K562 (cell line): ENCODE measurements around the gene LMBR1. TPM values are rescaled to one million over a fixed set of nuclear protein-coding genes. Genes with fewer than 3 reads are reported as not detected.
A peak's percentile ranks its signal among the peaks of the same experiment; 100 is the strongest.

Experiments
- BDP1 ChIP-seq: IDR thresholded peaks from 3 replicates; pipeline ENCODE4 v1.6.1; 2011; ENCODE audit not compliant: insufficient read length, insufficient read depth
- EGR1 ChIP-seq: fragments of 450-650 bp; conservative IDR thresholded peaks from 2 replicates; pipeline ENCODE4 v1.6.1; 2017; ENCODE audit warnings: mild to moderate bottlenecking
- FOXK2 ChIP-seq, 2 experiments: fragments of 450-650 bp; IDR thresholded peaks in 1 of 2; conservative IDR thresholded peaks in 1 of 2; 2 replicates each; pipeline ENCODE4 v1.6.1; 2016; ENCODE audit warnings: low read depth in 2 of 2, mild to moderate bottlenecking in 1 of 2
- MIER1 ChIP-seq: fragments of 450-650 bp; IDR thresholded peaks from 2 replicates; pipeline ENCODE4 v1.6.1; 2016; ENCODE audit warnings: antibody characterized with exemption, mild to moderate bottlenecking, low read depth
- NELFE ChIP-seq: IDR thresholded peaks from 2 replicates; pipeline ENCODE4 v1.6.1; 2011; ENCODE audit warnings: mild to moderate bottlenecking; ENCODE audit not compliant: insufficient read depth, insufficient read length
- ZNF197 ChIP-seq: fragments of 200-800 bp; sonication (Bioruptor generic); IDR thresholded peaks from 2 replicates; pipeline ENCODE4 v1.6.1; 2016; ENCODE audit warnings: low read depth, missing genetic modification characterization, missing compliant biosample characterization
- ZNF79 ChIP-seq: fragments of 250-450 bp; sonication (Bioruptor Pico); IDR thresholded peaks from 2 replicates; pipeline ENCODE4 v1.4.0; 2020; ENCODE audit warnings: low read depth, mild to moderate bottlenecking, moderate library complexity
- polyA plus RNA-seq, 8 experiments: library from polyadenylated mRNA; depleted of rRNA in 4 of 8; stranded (reverse) in 5 of 8; unstranded in 3 of 8; fragments of >200 nt; fragmentation: Nextera tagmentation in 2 of 8; fragmentation: Illumina TruSeq in 1 of 8; extraction: Ambion mirVana in 2 of 8; extraction: Trizol in 1 of 8; gene quantifications; 2 replicates each; pipeline versions ENCODE4 v1.2.1 to v1.2.3, GENCODE V29; 2011 to 2014; ENCODE audit warnings: inconsistent platforms in 1 of 8, missing spikeins in 1 of 8
- total RNA-seq, 7 experiments: library from RNA; depleted of rRNA in 6 of 7; stranded (reverse); fragments of >200 nt in 6 of 7; fragmentation: Illumina TruSeq in 2 of 7; extraction: Trizol in 2 of 7; gene quantifications; 2 replicates each; pipeline versions ENCODE4 v1.2.1 to v1.2.3, GENCODE V29; 2011 to 2021; ENCODE audit warnings: low replicate concordance in 1 of 7
- TF ChIP-seq, protein P1 (sequence below), 2 experiments: fragments of 450-650 bp in 1 of 2; sonication (generic) in 1 of 2; formaldehyde crosslinking in 1 of 2; IDR thresholded peaks; 2 replicates each; pipeline versions ENCODE4 v1.7.1 to v1.9.0; 2016 to 2022; ENCODE audit warnings: inconsistent platforms in 1 of 2, mild to moderate bottlenecking in 1 of 2, missing genetic modification reagents in 1 of 2
- TF ChIP-seq, protein P2 (sequence below): fragments of 450-650 bp; IDR thresholded peaks from 2 replicates; pipeline ENCODE4 v1.6.1; 2018; ENCODE audit warnings: mild to moderate bottlenecking, low read depth; ENCODE audit not compliant: partially characterized antibody
- TF ChIP-seq, protein P3 (sequence below): sonication (generic); formaldehyde crosslinking; IDR thresholded peaks from 2 replicates; pipeline ENCODE4 v1.8.1; 2023; ENCODE audit warnings: missing genetic modification reagents, mild to moderate bottlenecking, borderline replicate concordance

The LMBR1 gene
- total and polyA plus RNA-seq, 9 of the 15 experiments (the other 6 are each of a cell fraction or from before 2014, with no cell fraction given), result 7.7 to 90.0 (median 59.9) TPM

DNA sequence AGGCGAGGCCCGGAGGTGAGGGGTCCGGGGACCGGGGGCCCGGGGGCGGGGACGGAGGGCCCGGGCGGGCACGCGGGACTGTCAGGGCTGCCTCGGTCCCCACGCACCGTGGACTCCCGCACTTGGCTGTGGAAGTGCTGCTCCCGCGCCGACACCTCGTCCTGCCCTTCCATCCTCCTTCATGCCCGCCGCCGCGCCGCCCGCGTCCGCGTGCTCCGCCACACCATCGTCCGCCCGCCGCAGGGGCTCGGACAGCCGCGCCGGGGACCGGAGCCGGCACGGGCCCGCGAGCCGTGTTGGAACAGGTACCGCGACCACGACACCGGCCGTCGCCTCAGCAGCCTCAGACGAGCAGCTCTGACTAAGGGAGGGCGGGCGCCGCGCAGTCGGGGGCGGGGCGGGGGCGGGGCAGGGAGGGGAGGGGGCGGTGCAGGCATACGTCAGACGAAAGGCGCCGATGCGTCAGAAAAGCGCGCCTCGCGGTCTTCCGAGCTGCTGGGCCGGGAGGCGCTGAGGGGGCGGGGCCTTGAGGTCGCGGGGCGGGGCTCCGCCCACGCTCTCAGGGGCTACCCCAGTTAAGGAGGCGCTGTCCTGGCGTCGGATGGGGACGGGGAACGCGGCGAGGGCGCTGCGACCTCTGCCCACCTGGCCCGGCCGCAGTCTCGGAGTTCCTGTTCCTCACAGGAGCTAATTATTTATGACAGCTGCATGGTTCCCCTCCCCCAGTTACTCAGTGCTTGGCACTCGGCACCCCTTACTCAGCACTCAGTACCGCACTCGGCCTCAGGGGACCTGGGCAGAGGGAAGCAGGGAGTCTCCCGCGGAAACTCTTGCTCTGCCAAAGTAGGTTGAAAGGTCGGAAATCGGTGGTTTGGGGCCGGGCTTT is at the start of gene LMBR1 (continued):
- TF ChIP-seq, protein P1, sequence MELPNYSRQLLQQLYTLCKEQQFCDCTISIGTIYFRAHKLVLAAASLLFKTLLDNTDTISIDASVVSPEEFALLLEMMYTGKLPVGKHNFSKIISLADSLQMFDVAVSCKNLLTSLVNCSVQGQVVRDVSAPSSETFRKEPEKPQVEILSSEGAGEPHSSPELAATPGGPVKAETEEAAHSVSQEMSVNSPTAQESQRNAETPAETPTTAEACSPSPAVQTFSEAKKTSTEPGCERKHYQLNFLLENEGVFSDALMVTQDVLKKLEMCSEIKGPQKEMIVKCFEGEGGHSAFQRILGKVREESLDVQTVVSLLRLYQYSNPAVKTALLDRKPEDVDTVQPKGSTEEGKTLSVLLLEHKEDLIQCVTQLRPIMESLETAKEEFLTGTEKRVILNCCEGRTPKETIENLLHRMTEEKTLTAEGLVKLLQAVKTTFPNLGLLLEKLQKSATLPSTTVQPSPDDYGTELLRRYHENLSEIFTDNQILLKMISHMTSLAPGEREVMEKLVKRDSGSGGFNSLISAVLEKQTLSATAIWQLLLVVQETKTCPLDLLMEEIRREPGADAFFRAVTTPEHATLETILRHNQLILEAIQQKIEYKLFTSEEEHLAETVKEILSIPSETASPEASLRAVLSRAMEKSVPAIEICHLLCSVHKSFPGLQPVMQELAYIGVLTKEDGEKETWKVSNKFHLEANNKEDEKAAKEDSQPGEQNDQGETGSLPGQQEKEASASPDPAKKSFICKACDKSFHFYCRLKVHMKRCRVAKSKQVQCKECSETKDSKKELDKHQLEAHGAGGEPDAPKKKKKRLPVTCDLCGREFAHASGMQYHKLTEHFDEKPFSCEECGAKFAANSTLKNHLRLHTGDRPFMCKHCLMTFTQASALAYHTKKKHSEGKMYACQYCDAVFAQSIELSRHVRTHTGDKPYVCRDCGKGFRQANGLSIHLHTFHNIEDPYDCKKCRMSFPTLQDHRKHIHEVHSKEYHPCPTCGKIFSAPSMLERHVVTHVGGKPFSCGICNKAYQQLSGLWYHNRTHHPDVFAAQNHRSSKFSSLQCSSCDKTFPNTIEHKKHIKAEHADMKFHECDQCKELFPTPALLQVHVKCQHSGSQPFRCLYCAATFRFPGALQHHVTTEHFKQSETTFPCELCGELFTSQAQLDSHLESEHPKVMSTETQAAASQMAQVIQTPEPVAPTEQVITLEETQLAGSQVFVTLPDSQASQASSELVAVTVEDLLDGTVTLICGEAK (IDR thresholded peaks at IDR 0.05), result no peak; the same call in 1 of the 2 replicates
- TF ChIP-seq, protein P1 (CRISPR knock-in tag; IDR thresholded peaks at IDR 0.05), result no peak
- TF ChIP-seq, protein P2, sequence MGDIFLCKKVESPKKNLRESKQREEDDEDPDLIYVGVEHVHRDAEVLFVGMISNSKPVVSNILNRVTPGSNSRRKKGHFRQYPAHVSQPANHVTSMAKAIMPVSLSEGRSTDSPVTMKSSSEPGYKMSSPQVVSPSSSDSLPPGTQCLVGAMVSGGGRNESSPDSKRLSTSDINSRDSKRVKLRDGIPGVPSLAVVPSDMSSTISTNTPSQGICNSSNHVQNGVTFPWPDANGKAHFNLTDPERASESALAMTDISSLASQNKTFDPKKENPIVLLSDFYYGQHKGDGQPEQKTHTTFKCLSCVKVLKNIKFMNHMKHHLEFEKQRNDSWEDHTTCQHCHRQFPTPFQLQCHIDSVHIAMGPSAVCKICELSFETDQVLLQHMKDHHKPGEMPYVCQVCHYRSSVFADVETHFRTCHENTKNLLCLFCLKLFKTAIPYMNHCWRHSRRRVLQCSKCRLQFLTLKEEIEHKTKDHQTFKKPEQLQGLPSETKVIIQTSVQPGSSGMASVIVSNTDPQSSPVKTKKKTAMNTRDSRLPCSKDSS, result no peak
- TF ChIP-seq ZNF79 (CRISPR knock-in tag), result no peak
- TF ChIP-seq BDP1, result no peak
- TF ChIP-seq MIER1, result no peak
- peak; percentile 100 for TF ChIP-seq EGR1
- no peak for TF ChIP-seq ZNF197 (CRISPR knock-in tag)
- no peak for TF ChIP-seq NELFE
- TF ChIP-seq FOXK2 (conservative IDR thresholded peaks at IDR 0.05 in 1 of 2, IDR thresholded peaks at IDR 0.05 in 1 of 2; ENCODE audit: low read depth in 2 of 2), result peak; percentile 26 to 59; a peak in 2 of 4 replicates
- TF ChIP-seq, protein P3, sequence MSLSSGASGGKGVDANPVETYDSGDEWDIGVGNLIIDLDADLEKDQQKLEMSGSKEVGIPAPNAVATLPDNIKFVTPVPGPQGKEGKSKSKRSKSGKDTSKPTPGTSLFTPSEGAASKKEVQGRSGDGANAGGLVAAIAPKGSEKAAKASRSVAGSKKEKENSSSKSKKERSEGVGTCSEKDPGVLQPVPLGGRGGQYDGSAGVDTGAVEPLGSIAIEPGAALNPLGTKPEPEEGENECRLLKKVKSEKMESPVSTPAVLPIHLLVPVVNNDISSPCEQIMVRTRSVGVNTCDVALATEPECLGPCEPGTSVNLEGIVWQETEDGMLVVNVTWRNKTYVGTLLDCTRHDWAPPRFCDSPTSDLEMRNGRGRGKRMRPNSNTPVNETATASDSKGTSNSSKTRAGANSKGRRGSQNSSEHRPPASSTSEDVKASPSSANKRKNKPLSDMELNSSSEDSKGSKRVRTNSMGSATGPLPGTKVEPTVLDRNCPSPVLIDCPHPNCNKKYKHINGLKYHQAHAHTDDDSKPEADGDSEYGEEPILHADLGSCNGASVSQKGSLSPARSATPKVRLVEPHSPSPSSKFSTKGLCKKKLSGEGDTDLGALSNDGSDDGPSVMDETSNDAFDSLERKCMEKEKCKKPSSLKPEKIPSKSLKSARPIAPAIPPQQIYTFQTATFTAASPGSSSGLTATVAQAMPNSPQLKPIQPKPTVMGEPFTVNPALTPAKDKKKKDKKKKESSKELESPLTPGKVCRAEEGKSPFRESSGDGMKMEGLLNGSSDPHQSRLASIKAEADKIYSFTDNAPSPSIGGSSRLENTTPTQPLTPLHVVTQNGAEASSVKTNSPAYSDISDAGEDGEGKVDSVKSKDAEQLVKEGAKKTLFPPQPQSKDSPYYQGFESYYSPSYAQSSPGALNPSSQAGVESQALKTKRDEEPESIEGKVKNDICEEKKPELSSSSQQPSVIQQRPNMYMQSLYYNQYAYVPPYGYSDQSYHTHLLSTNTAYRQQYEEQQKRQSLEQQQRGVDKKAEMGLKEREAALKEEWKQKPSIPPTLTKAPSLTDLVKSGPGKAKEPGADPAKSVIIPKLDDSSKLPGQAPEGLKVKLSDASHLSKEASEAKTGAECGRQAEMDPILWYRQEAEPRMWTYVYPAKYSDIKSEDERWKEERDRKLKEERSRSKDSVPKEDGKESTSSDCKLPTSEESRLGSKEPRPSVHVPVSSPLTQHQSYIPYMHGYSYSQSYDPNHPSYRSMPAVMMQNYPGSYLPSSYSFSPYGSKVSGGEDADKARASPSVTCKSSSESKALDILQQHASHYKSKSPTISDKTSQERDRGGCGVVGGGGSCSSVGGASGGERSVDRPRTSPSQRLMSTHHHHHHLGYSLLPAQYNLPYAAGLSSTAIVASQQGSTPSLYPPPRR (CRISPR knock-in tag), result peak; percentile 63; the same call in 1 of the 2 replicates
